IMR-90 (cell line): ENCODE data around the gene PSMG1. TPM values are rescaled to one million over a fixed set of nuclear protein-coding genes. Genes with fewer than 3 reads are reported as not detected.

Source experiments
- ATAC-seq: fragments of 200-7000 bp; cut with Tn5 transposase; 2 replicates; pipeline ENCODE4 v1.9.1; 2020; ENCODE audit warnings: low read depth, mild to moderate bottlenecking, moderate library complexity
- BruUV-seq: library from RNA; stranded (reverse); fragments of 400-500 nt; replicated peaks from 2 replicates; lab custom pipeline; 2021; lab: Mats Ljungman, UMichigan
- CTCF ChIA-PET: fragments of 300-600 bp; formaldehyde crosslinking; extraction: SDS; loops from one replicate; lab custom pipeline; 2021; ENCODE audit warnings: antibody characterized with exemption; lab: Yijun Ruan, JAX
- POLR2A ChIA-PET: fragments of 300-600 bp; sonication (Branson Sonifier 250); formaldehyde crosslinking; loops from one replicate; lab custom pipeline; 2022; ENCODE audit warnings: antibody characterized with exemption; ENCODE audit not compliant: unreplicated experiment; lab: Charles Lee
- DNase-seq: peaks from one replicate; pipeline ENCODE4 v3.0.0; 2013
- H2AFZ ChIP-seq: replicated peaks from 2 replicates; pipeline ENCODE3; 2013; ENCODE audit warnings: low read length, mild to moderate bottlenecking; ENCODE audit not compliant: poor library complexity
- H2AK5ac ChIP-seq: 2 replicates; pipeline ENCODE4 v1.6.1; 2013; ENCODE audit warnings: low read depth, low read length, inconsistent platforms
- H2AK9ac ChIP-seq: replicated peaks from 2 replicates; pipeline ENCODE3; 2013; ENCODE audit warnings: mild to moderate bottlenecking, low read depth, low read length, moderate library complexity; ENCODE audit not compliant: poor library complexity
- H2BK120ac ChIP-seq: 2 replicates; pipeline ENCODE4 v1.6.1; 2013; ENCODE audit warnings: low read depth, low read length, inconsistent platforms
- H2BK15ac ChIP-seq: 3 replicates; pipeline ENCODE4 v1.6.1; 2013; ENCODE audit warnings: low read depth, low read length, inconsistent platforms
- H2BK20ac ChIP-seq: 2 replicates; pipeline ENCODE4 v1.6.1; 2013; ENCODE audit warnings: low read depth, mild to moderate bottlenecking, inconsistent platforms, low read length, moderate library complexity
- H2BK5ac ChIP-seq: 2 replicates; pipeline ENCODE4 v1.6.1; 2013; ENCODE audit warnings: mild to moderate bottlenecking, low read depth, low read length, inconsistent platforms; ENCODE audit not compliant: poor library complexity, severe bottlenecking
- H3K14ac ChIP-seq: replicated peaks from 2 replicates; pipeline ENCODE4 v1.6.1; 2013; ENCODE audit warnings: low read depth, low read length, inconsistent platforms
- H3K18ac ChIP-seq: 2 replicates; pipeline ENCODE4 v1.6.1; 2013; ENCODE audit warnings: low read depth, low read length, control low read depth
- H3K23ac ChIP-seq: 2 replicates; pipeline ENCODE4 v1.6.1; 2013; ENCODE audit warnings: low read depth, low read length, inconsistent platforms
- H3K27ac ChIP-seq: 2 replicates; pipeline ENCODE4 v1.5.1; 2013; ENCODE audit warnings: mild to moderate bottlenecking, control low read depth, low read length; ENCODE audit not compliant: insufficient read depth
- H3K27me3 ChIP-seq: 2 replicates; pipeline ENCODE4 v1.6.1; 2013; ENCODE audit warnings: low read length; ENCODE audit not compliant: control insufficient read depth, insufficient read depth
- H3K36me3 ChIP-seq: 2 replicates; pipeline ENCODE4 v1.6.1; 2013; ENCODE audit warnings: low read length, mixed read lengths; ENCODE audit not compliant: control insufficient read depth, insufficient read depth
- H3K4ac ChIP-seq: 2 replicates; pipeline ENCODE4 v1.6.1; 2013; ENCODE audit warnings: low read depth, low read length, inconsistent platforms
- H3K4me1 ChIP-seq: 2 replicates; pipeline ENCODE4 v1.6.1; 2013; ENCODE audit warnings: low read length, mixed read lengths; ENCODE audit not compliant: control insufficient read depth, insufficient read depth
- H3K4me2 ChIP-seq: 2 replicates; pipeline ENCODE4 v1.6.1; 2013; ENCODE audit warnings: low read depth, mild to moderate bottlenecking, control low read depth, low read length, moderate library complexity
- H3K4me3 ChIP-seq: 2 replicates; pipeline ENCODE4 v1.5.1; 2013; ENCODE audit warnings: low read depth, mild to moderate bottlenecking, control low read depth, low read length, moderate library complexity; ENCODE audit not compliant: insufficient read depth
- H3K56ac ChIP-seq: 2 replicates; pipeline ENCODE4 v1.6.1; 2013; ENCODE audit warnings: low read length, inconsistent platforms; ENCODE audit not compliant: insufficient read depth; ENCODE audit errors: extremely low read depth
- H3K79me1 ChIP-seq, 2 experiments: 2 replicates each; pipeline ENCODE4 v1.6.1; 2013; ENCODE audit warnings: low read length in 2 of 2, inconsistent platforms in 1 of 2, low read depth in 1 of 2
- H3K9ac ChIP-seq: 2 replicates; pipeline ENCODE4 v1.6.1; 2013; ENCODE audit warnings: low read depth, low read length, control low read depth
- H3K9me1 ChIP-seq: 2 replicates; pipeline ENCODE4 v1.6.1; 2013; ENCODE audit warnings: low read length, inconsistent platforms; ENCODE audit not compliant: insufficient read depth
- H3K9me3 ChIP-seq: 2 replicates; pipeline ENCODE4 v1.6.1; 2013; ENCODE audit warnings: low read length; ENCODE audit not compliant: control insufficient read depth, insufficient read depth
- H4K20me1 ChIP-seq: 2 replicates; pipeline ENCODE4 v1.6.1; 2013; ENCODE audit warnings: low read length, inconsistent platforms; ENCODE audit not compliant: insufficient read depth
- H4K5ac ChIP-seq: 2 replicates; pipeline ENCODE4 v1.6.1; 2013; ENCODE audit warnings: mild to moderate bottlenecking, low read depth, low read length, control low read depth
- H4K8ac ChIP-seq, 2 experiments: 2 replicates each; pipeline ENCODE4 v1.6.1; 2013; ENCODE audit warnings: low read depth in 2 of 2, low read length in 2 of 2, control low read depth in 1 of 2, inconsistent platforms in 1 of 2
- H4K91ac ChIP-seq: 2 replicates; pipeline ENCODE4 v1.6.1; 2013; ENCODE audit warnings: low read depth, low read length, inconsistent platforms; ENCODE audit not compliant: insufficient read depth
- CEBPB ChIP-seq: IDR thresholded peaks from 2 replicates; pipeline ENCODE4 v1.6.1; 2012; ENCODE audit warnings: low read depth, low read length, improper control_type of control experiment
- CHD1 ChIP-seq: IDR thresholded peaks from 2 replicates; pipeline ENCODE4 v1.6.1; 2012; ENCODE audit warnings: low read depth, low read length, improper control_type of control experiment
- CTCF ChIP-seq: conservative IDR thresholded peaks from 2 replicates; pipeline ENCODE4 v1.5.1; 2012; ENCODE audit warnings: mild to moderate bottlenecking, low read depth, low read length, improper control_type of control experiment
- FOS ChIP-seq: fragments of 150-350 bp; IDR thresholded peaks from 2 replicates; pipeline ENCODE4 v1.6.1; 2016; ENCODE audit warnings: low read depth, low read length
- MAFK ChIP-seq: IDR thresholded peaks from 2 replicates; pipeline ENCODE4 v1.6.1; 2012; ENCODE audit warnings: low read depth, low read length, improper control_type of control experiment
- MAZ ChIP-seq: IDR thresholded peaks from 2 replicates; pipeline ENCODE4 v1.6.1; 2012; ENCODE audit warnings: low read depth, mild to moderate bottlenecking, low read length, improper control_type of control experiment, moderate library complexity, borderline replicate concordance
- MXI1 ChIP-seq: IDR thresholded peaks from 2 replicates; pipeline ENCODE4 v1.6.1; 2012; ENCODE audit warnings: low read depth, mild to moderate bottlenecking, low read length, moderate library complexity, borderline replicate concordance
- NFE2L2 ChIP-seq: fragments of 150-350 bp; IDR thresholded peaks from 2 replicates; pipeline ENCODE4 v1.6.1; 2016; ENCODE audit warnings: low read depth, mild to moderate bottlenecking, low read length
- POLR2A ChIP-seq: IDR thresholded peaks from 2 replicates; pipeline ENCODE4 v1.6.1; 2012; ENCODE audit warnings: mild to moderate bottlenecking, low read depth, low read length
- RAD21 ChIP-seq: IDR thresholded peaks from 2 replicates; pipeline ENCODE4 v1.6.1; 2012; ENCODE audit warnings: low read length, improper control_type of control experiment
- RCOR1 ChIP-seq: IDR thresholded peaks from 2 replicates; pipeline ENCODE4 v1.6.1; 2012; ENCODE audit warnings: mild to moderate bottlenecking, low read length, improper control_type of control experiment; ENCODE audit not compliant: insufficient replicate concordance
- RFX5 ChIP-seq: IDR thresholded peaks from 2 replicates; pipeline ENCODE4 v1.8.0; 2012; ENCODE audit warnings: low read depth, mild to moderate bottlenecking, low read length, moderate library complexity
- SMC3 ChIP-seq: fragments of 150-350 bp; IDR thresholded peaks from 2 replicates; pipeline ENCODE4 v1.6.1; 2016; ENCODE audit warnings: low read depth, mild to moderate bottlenecking, antibody characterized with exemption, low read length, moderate library complexity
- USF2 ChIP-seq: fragments of 150-350 bp; IDR thresholded peaks from 2 replicates; pipeline ENCODE4 v1.6.1; 2017; ENCODE audit warnings: mild to moderate bottlenecking, antibody characterized with exemption, low read length, low read depth
- WGBS, 2 experiments: methylation state at CpG; one replicate each; pipeline versions ENCODE4 v1.1.5 to v1.1.7; 2013; ENCODE audit warnings: missing lambda C conversion rate in 2 of 2; ENCODE audit not compliant: insufficient read length in 1 of 2; ENCODE audit errors: extremely low coverage in 2 of 2; 5-methylcytosine and 5-hydroxymethylcytosine counted together
- dilution Hi-C: fragments of 300-500 bp; cut with HindIII; formaldehyde crosslinking; loops from one replicate; pipeline ENCODE4 v1.14.3; 2018; ENCODE audit warnings: low sequenced_read_pairs; ENCODE audit not compliant: unreplicated experiment
- in situ Hi-C: fragments of 300-500 bp; cut with MboI; formaldehyde crosslinking; loops from 3 replicates; pipeline ENCODE4 v1.14.3; 2019; ENCODE audit warnings: low sequenced_read_pairs, inconsistent platforms, mixed read lengths
- intact Hi-C: fragments of 100-400 bp; cut with micrococcal nuclease; formaldehyde crosslinking; loops from 2 replicates; pipeline ENCODE4 v1.10.0; 2022
- polyA plus RNA-seq, 3 experiments: library from polyadenylated mRNA; depleted of rRNA; stranded (reverse); fragments of >200 nt; gene quantifications; 2 replicates each; pipeline ENCODE4 v1.2.3, GENCODE V29; 2012; ENCODE audit warnings: low replicate concordance in 1 of 3
- total RNA-seq: library from RNA; depleted of rRNA; stranded (reverse); fragments of >200 nt; gene quantifications from 2 replicates; pipeline ENCODE4 v1.2.3, GENCODE V29; 2012

PSMG1 gene
- total and polyA plus RNA-seq, 2 of the 4 experiments (the other 2 are of a cell fraction) = 37.8 to 45.4 TPM

GRCh38 chr21:39150316-39150715 is 32.9 kb downstream of the PSMG1 start:
- ChIA-PET CTCF (interaction anchor here (0.8 kb wide), 1 partner anchor 13 kb away, joined by 5 read pairs; no protein-coding TSS in a partner anchor), POLR2A (no interaction called here)
- H2AFZ ChIP-seq = no peak overlapping the region
- no peak overlapping the region for H2BK5ac ChIP-seq
- H3K4me1 ChIP-seq = no peaks in the 10 kb centered on the region
- ATAC-seq = no peak
- H3K14ac ChIP-seq = no peak overlapping the region
- no peak overlapping the region for H3K56ac ChIP-seq
- H3K9me3 ChIP-seq = no peaks in the 10 kb centered on the region; the same call in 1 of the 2 replicates
- in situ Hi-C loops (loop anchor here (25.0 kb wide), 1 partner anchor 763 kb away; no protein-coding TSS in a partner anchor), intact Hi-C loops (no loop called here), dilution Hi-C loops (no loop called here)
- H4K5ac ChIP-seq = no peak overlapping the region
- no CpG with 5 or more reads among the region's 6 CpGs for WGBS, 2 experiments
- H3K9ac ChIP-seq = no peak overlapping the region
- H2AK9ac ChIP-seq = no peak overlapping the region
- peaks cover 3% of the 10 kb centered on the region; the same call in 1 of the 2 replicates for H3K9me1 ChIP-seq
- no peak overlapping the region for H3K23ac ChIP-seq
- no peaks in the 10 kb centered on the region for H3K79me1 ChIP-seq
- H4K8ac ChIP-seq = no peak overlapping the region
- H4K91ac ChIP-seq = no peak overlapping the region
- no peak overlapping the region for H3K18ac ChIP-seq
- no peak for TF ChIP-seq RCOR1
- no peak for TF ChIP-seq MXI1
- no peak for TF ChIP-seq MAZ
- TF ChIP-seq RAD21 = no peak
- TF ChIP-seq SMC3 = no peak
- no peak for TF ChIP-seq FOS
- no peak for TF ChIP-seq CHD1
- TF ChIP-seq CTCF = no peak
- no peak for TF ChIP-seq USF2
- TF ChIP-seq POLR2A = no peak
- TF ChIP-seq MAFK = no peak
- TF ChIP-seq NFE2L2 = no peak
- TF ChIP-seq CEBPB = no peak
- TF ChIP-seq RFX5 = no peak
- H2BK120ac ChIP-seq = no peak overlapping the region
- no peak overlapping the region for H2BK15ac ChIP-seq
- no peak overlapping the region for H3K4ac ChIP-seq
- no TSS peak for BruUV-seq
- H3K27ac ChIP-seq = no peak overlapping the region
- H2BK20ac ChIP-seq = no peak overlapping the region
- no peaks in the 10 kb centered on the region for H3K36me3 ChIP-seq
- no peaks in the 10 kb centered on the region for H4K20me1 ChIP-seq
- no peak overlapping the region for H2AK5ac ChIP-seq
- peaks cover 18% of the 10 kb centered on the region for H3K27me3 ChIP-seq
- H3K4me3 ChIP-seq = no peak overlapping the region
- H3K4me2 ChIP-seq = no peak overlapping the region
- DNase-seq = no peak
